HG03175 (cell line): ENCODE measurements around the gene TAF15.

ENCODE experiments used
- ATAC-seq: cut with Tn5 transposase; IDR thresholded peaks from one replicate; pipeline ENCODE4 v1.9.1; 2021; ENCODE audit warnings: mild to moderate bottlenecking, moderate library complexity; ENCODE audit not compliant: unreplicated experiment

TAF15 gene

GRCh38 chr17:35786941-35787432, 22.3 kb upstream of the TAF15 start:
- no peak for ATAC-seq

- ATAC-seq, result no peak
These were observed 20.6 kb upstream of the TAF15 start for GRCh38 chr17:35788477-35789368.

- ATAC-seq, result no peak
These were observed 18.4 kb upstream of the TAF15 start for GRCh38 chr17:35790841-35791240.

- no peak for ATAC-seq
These were observed 17.5 kb upstream of the TAF15 start for GRCh38 chr17:35791681-35792350.

- ATAC-seq, result no peak
These were observed 16.0 kb upstream of the TAF15 start for GRCh38 chr17:35793257-35793656.

- no peak for ATAC-seq
These were observed 14.0 kb upstream of the TAF15 start, which contains the start of gene MMP28 for GRCh38 chr17:35795007-35795870. Gene MMP28, minus strand, starts transcription at chr17:35795641. Its CDS starts 264 bp downstream, at chr17:35795377.

GRCh38 chr17:35795871-35796265, 13.4 kb upstream of the TAF15 start:
- ATAC-seq, result no peak

- no peak for ATAC-seq
These were observed 12.3 kb upstream of the TAF15 start for GRCh38 chr17:35796942-35797341.

- ATAC-seq, result no peak
These were observed 11.9 kb upstream of the TAF15 start for GRCh38 chr17:35797370-35797769.

GRCh38 chr17:35797918-35798317, 11.4 kb upstream of the TAF15 start:
- ATAC-seq, result no peak

GRCh38 chr17:35799942-35800341, 9.3 kb upstream of the TAF15 start:
- ATAC-seq, result no peak

GRCh38 chr17:35801583-35802224, 7.6 kb upstream of the TAF15 start:
- no peak for ATAC-seq

GRCh38 chr17:35804658-35805192, 4.6 kb upstream of the TAF15 start:
- ATAC-seq, result no peak

- ATAC-seq, result no peak
These were observed 1.7 kb upstream of the TAF15 start for GRCh38 chr17:35807371-35808144.

- ATAC-seq, result no peak
These were observed 883 bp upstream of the TAF15 start for GRCh38 chr17:35808240-35808961.

- peak; percentile 2 for ATAC-seq
These were observed 674 bp downstream of the TAF15 start for GRCh38 chr17:35809855-35810461.

- no peak for ATAC-seq
These were observed 2.5 kb downstream of the TAF15 start for GRCh38 chr17:35811759-35812158.

- ATAC-seq, result no peak
These were observed 3.2 kb downstream of the TAF15 start for GRCh38 chr17:35812456-35812855.
